Mesenchymal stem cell (in vitro differentiated cells and primary cell): Measurements from ENCODE around the gene GNPTG.

Experiments used
- DNase-seq: peaks from one replicate; pipeline ENCODE4 v3.0.0-alpha.2; 2013
- H2AFZ ChIP-seq: one replicate; pipeline ENCODE4 v1.6.1; 2013; ENCODE audit warnings: low read depth, mild to moderate bottlenecking, control low read depth, inconsistent platforms, low read length, moderate library complexity
- H2AK5ac ChIP-seq: 2 replicates; pipeline ENCODE4 v1.6.1; 2013; ENCODE audit warnings: low read length, moderate library complexity, mild to moderate bottlenecking, inconsistent platforms; ENCODE audit not compliant: severe bottlenecking
- H2BK120ac ChIP-seq: one replicate; pipeline ENCODE4 v1.6.1; 2013; ENCODE audit warnings: low read depth, mild to moderate bottlenecking, inconsistent platforms, low read length, moderate library complexity
- H2BK12ac ChIP-seq, 2 experiments: one replicate each; pipeline ENCODE4 v1.6.1; 2013; ENCODE audit warnings: inconsistent platforms in 2 of 2, low read length in 2 of 2, mild to moderate bottlenecking in 2 of 2, moderate library complexity in 2 of 2, control low read depth in 1 of 2
- H2BK15ac ChIP-seq: one replicate; pipeline ENCODE4 v1.6.1; 2013; ENCODE audit warnings: mild to moderate bottlenecking, low read depth, inconsistent platforms; ENCODE audit not compliant: poor library complexity, severe bottlenecking
- H2BK5ac ChIP-seq: 2 replicates; pipeline ENCODE4 v1.6.1; 2013; ENCODE audit warnings: low read depth, mild to moderate bottlenecking, low read length, control low read depth, inconsistent platforms; ENCODE audit not compliant: poor library complexity, severe bottlenecking
- H3K14ac ChIP-seq, 2 experiments: one replicate each; pipeline ENCODE4 v1.6.1; 2013; ENCODE audit warnings: inconsistent platforms in 2 of 2, low read length in 2 of 2, control low read depth in 1 of 2, mild to moderate bottlenecking in 1 of 2, moderate library complexity in 1 of 2
- H3K18ac ChIP-seq, 2 experiments: one replicate each; pipeline ENCODE4 v1.6.1; 2013; ENCODE audit warnings: inconsistent platforms in 2 of 2, low read length in 2 of 2, control low read depth in 1 of 2, low read depth in 1 of 2, mild to moderate bottlenecking in 1 of 2
- H3K23ac ChIP-seq, 2 experiments: one replicate each; pipeline ENCODE4 v1.6.1; 2013; ENCODE audit warnings: inconsistent platforms in 2 of 2, low read length in 2 of 2, mild to moderate bottlenecking in 2 of 2, moderate library complexity in 2 of 2, control low read depth in 1 of 2
- H3K27ac ChIP-seq: 2 replicates; pipeline ENCODE4 v1.5.1; 2013; ENCODE audit warnings: mild to moderate bottlenecking, moderate library complexity, low read length, control low read depth, inconsistent platforms; ENCODE audit not compliant: poor library complexity, severe bottlenecking
- H3K27me3 ChIP-seq, 2 experiments: 2 replicates each; pipeline versions ENCODE4 v1.6.1 to v1.7.0; 2013; ENCODE audit warnings: low read length in 2 of 2, mild to moderate bottlenecking in 2 of 2, moderate library complexity in 2 of 2, control low read depth in 1 of 2, inconsistent platforms in 1 of 2; ENCODE audit not compliant: control insufficient read depth in 1 of 2, insufficient read depth in 1 of 2
- H3K36me3 ChIP-seq, 2 experiments: 2 replicates each; pipeline versions ENCODE4 v1.6.1 to v1.7.0; 2013; ENCODE audit warnings: low read length in 2 of 2, control low read depth in 1 of 2, inconsistent platforms in 1 of 2, low read depth in 1 of 2, mild to moderate bottlenecking in 1 of 2; ENCODE audit not compliant: insufficient read depth in 2 of 2, control insufficient read depth in 1 of 2
- H3K4ac ChIP-seq, 2 experiments: one replicate each; pipeline ENCODE4 v1.6.1; 2013; ENCODE audit warnings: inconsistent platforms in 2 of 2, low read length in 2 of 2, mild to moderate bottlenecking in 2 of 2, moderate library complexity in 2 of 2, control low read depth in 1 of 2, low read depth in 1 of 2
- H3K4me1 ChIP-seq: 2 replicates; pipeline ENCODE4 v1.6.1; 2013; ENCODE audit warnings: low read depth, low read length, control low read depth; ENCODE audit not compliant: control insufficient read depth, insufficient read depth
- H3K4me2 ChIP-seq: 2 replicates; pipeline ENCODE4 v1.6.1; 2013; ENCODE audit warnings: low read length, mild to moderate bottlenecking, inconsistent platforms; ENCODE audit not compliant: poor library complexity, severe bottlenecking
- H3K4me3 ChIP-seq, 2 experiments: 2 replicates each; pipeline versions ENCODE4 v1.5.1 to v1.7.0; 2013; ENCODE audit warnings: low read length in 2 of 2, mild to moderate bottlenecking in 2 of 2, control low read depth in 1 of 2, low read depth in 1 of 2; ENCODE audit not compliant: insufficient read depth in 1 of 2
- H3K79me1 ChIP-seq: replicated peaks from 2 replicates; pipeline ENCODE4 v1.6.1; 2013; ENCODE audit warnings: mild to moderate bottlenecking, control low read depth, low read length, inconsistent platforms; ENCODE audit not compliant: poor library complexity, severe bottlenecking
- H3K9ac ChIP-seq: 2 replicates; pipeline ENCODE4 v1.7.0; 2013; ENCODE audit warnings: mild to moderate bottlenecking, low read length, moderate library complexity
- H3K9me3 ChIP-seq: 2 replicates; pipeline ENCODE4 v1.7.0; 2013; ENCODE audit warnings: mild to moderate bottlenecking, low read length; ENCODE audit not compliant: control insufficient read depth
- H4K8ac ChIP-seq: one replicate; pipeline ENCODE4 v1.6.1; 2013; ENCODE audit warnings: inconsistent platforms, mild to moderate bottlenecking, low read length, moderate library complexity
- H4K91ac ChIP-seq: one replicate; pipeline ENCODE4 v1.6.1; 2013; ENCODE audit warnings: mild to moderate bottlenecking, low read length, inconsistent platforms
- WGBS: methylation state at CpG from one replicate; pipeline ENCODE4 v1.1.7; 2013; ENCODE audit warnings: mixed read lengths; 5-methylcytosine and 5-hydroxymethylcytosine counted together

The GNPTG gene

GRCh38 chr16:1366060-1366711, 14.5 kb downstream of the GNPTG start:
- Histone ChIP-seq H4K91ac (peak overlapping the region; percentile 48), H2AFZ (no peak overlapping the region), H3K23ac (no peak overlapping the region), H3K14ac (no peak overlapping the region), H3K4ac (no peak overlapping the region), H3K9me3 (no peaks in the 10 kb centered on the region), H3K18ac (no peak overlapping the region), H2BK5ac (no peak overlapping the region), H3K4me3 (no peak overlapping the region), H2BK12ac (no peak overlapping the region), H3K36me3 (peaks cover 66 to 76% of the 10 kb centered on the region in 2 experiments), H3K9ac (no peak overlapping the region), H3K79me1 (peaks cover 35% of the 10 kb centered on the region), H3K4me1 (peaks cover 3% of the 10 kb centered on the region), H3K27ac (no peak overlapping the region), H4K8ac (no peak overlapping the region), H2BK15ac (no peak overlapping the region), H2AK5ac (no peak overlapping the region), H3K27me3 (no peaks in the 10 kb centered on the region), H2BK120ac (no peak overlapping the region), H3K4me2 (no peak overlapping the region)
- WGBS: 95% methylated on average over 29 of the region's 29 CpGs
- no peak for DNase-seq

GRCh38 chr16:1366712-1367299, 15.1 kb downstream of the GNPTG start:
- Histone ChIP-seq H4K91ac (no peak overlapping the region), H3K27me3 (no peaks in the 10 kb centered on the region), H3K9ac (no peak overlapping the region), H2BK5ac (no peak overlapping the region), H2BK12ac (no peak overlapping the region), H3K23ac (no peak overlapping the region), H3K4me1 (peaks cover 3% of the 10 kb centered on the region), H3K18ac (no peak overlapping the region), H3K4me2 (no peak overlapping the region), H3K4ac (no peak overlapping the region), H3K36me3 (peaks cover 67 to 77% of the 10 kb centered on the region in 2 experiments), H3K4me3 (no peak overlapping the region), H4K8ac (peak overlapping the region; percentile 19), H2AK5ac (no peak overlapping the region), H2BK15ac (no peak overlapping the region), H2AFZ (no peak overlapping the region), H3K9me3 (no peaks in the 10 kb centered on the region), H3K79me1 (peaks cover 37% of the 10 kb centered on the region), H3K14ac (no peak overlapping the region), H2BK120ac (no peak overlapping the region), H3K27ac (no peak overlapping the region)
- WGBS: 94% methylated on average over 24 of the region's 24 CpGs
- DNase-seq: no peak

- Histone ChIP-seq H3K4me1 (peaks cover 3% of the 10 kb centered on the region), H2BK5ac (no peak overlapping the region), H3K14ac (no peak overlapping the region), H2BK15ac (no peak overlapping the region), H3K36me3 (peaks cover 59 to 72% of the 10 kb centered on the region in 2 experiments), H2BK120ac (no peak overlapping the region), H3K27ac (no peak overlapping the region), H3K27me3 (no peaks in the 10 kb centered on the region), H3K79me1 (peaks cover 33% of the 10 kb centered on the region), H2BK12ac (no peak overlapping the region), H4K91ac (no peak overlapping the region), H3K23ac (no peak overlapping the region), H2AFZ (no peak overlapping the region), H3K9me3 (no peaks in the 10 kb centered on the region), H2AK5ac (no peak overlapping the region), H3K4me3 (peak overlapping the region in 1 of 2 experiments; percentile 4), H3K9ac (no peak overlapping the region), H3K4ac (no peak overlapping the region), H4K8ac (peak overlapping the region; percentile 19), H3K18ac (no peak overlapping the region), H3K4me2 (no peak overlapping the region)
- WGBS: 93% methylated on average over 18 of the region's 27 CpGs
- no peak for DNase-seq
These were observed 15.9 kb downstream of the GNPTG start for GRCh38 chr16:1367486-1368174.
